ENCODE measurements around the gene SRP9.

- no peak for TF ChIP-seq CTCF (IDR thresholded peaks at IDR 0.05)
- TF ChIP-seq POLR2A (IDR thresholded peaks at IDR 0.05): no peak
Measured at GRCh38 chr1:225754940-225755641, 22.5 kb upstream of the SRP9 start.
